HepG2 (cell line): ENCODE results near the gene RPL41. TPM values are rescaled to one million over a fixed set of nuclear protein-coding genes. Genes with fewer than 3 reads are reported as not detected.

Experiments
- AFF4 ChIP-seq: sonication (generic); formaldehyde crosslinking; IDR thresholded peaks from 2 replicates; pipeline ENCODE4 v1.4.0; 2020; ENCODE audit warnings: missing genetic modification reagents
- ATF2 ChIP-seq: sonication (generic); formaldehyde crosslinking; IDR thresholded peaks from 2 replicates; pipeline ENCODE4 v1.4.0; 2020; ENCODE audit warnings: missing genetic modification reagents
- HNF4G ChIP-seq, 2 experiments: sonication (generic) in 1 of 2; formaldehyde crosslinking in 1 of 2; IDR thresholded peaks; 2 replicates each; pipeline versions ENCODE4 v1.4.0 to v1.6.1; 2011 to 2020; ENCODE audit warnings: borderline replicate concordance in 2 of 2, low read depth in 2 of 2, mild to moderate bottlenecking in 2 of 2, low read length in 1 of 2, missing genetic modification reagents in 1 of 2, moderate library complexity in 1 of 2
- MAF1 ChIP-seq: sonication (generic); formaldehyde crosslinking; IDR thresholded peaks from 2 replicates; pipeline ENCODE4 v1.5.0; 2020; ENCODE audit warnings: missing genetic modification reagents, borderline replicate concordance
- MLXIP ChIP-seq: sonication (generic); formaldehyde crosslinking; IDR thresholded peaks from 2 replicates; pipeline ENCODE4 v1.9.0; 2021; ENCODE audit warnings: missing genetic modification reagents, borderline replicate concordance
- NR3C1 ChIP-seq: sonication (generic); formaldehyde crosslinking; IDR thresholded peaks from 2 replicates; pipeline ENCODE4 v1.4.0; 2020; ENCODE audit warnings: missing genetic modification reagents
- TEAD3 ChIP-seq: optimal IDR thresholded peaks from 2 replicates; pipeline ENCODE3; 2016; ENCODE audit warnings: borderline replicate concordance
- THAP11 ChIP-seq: IDR thresholded peaks from 2 replicates; pipeline ENCODE4 v1.6.1; 2016; ENCODE audit warnings: missing biosample characterization, missing genetic modification reagents
- YEATS2 ChIP-seq: sonication (generic); formaldehyde crosslinking; IDR thresholded peaks from 2 replicates; pipeline ENCODE4 v1.4.0; 2020; ENCODE audit warnings: missing genetic modification reagents, borderline replicate concordance
- ZBTB25 ChIP-seq: IDR thresholded peaks from 2 replicates; pipeline ENCODE4 v1.6.1; 2018; ENCODE audit warnings: missing genetic modification reagents
- ZNF17 ChIP-seq: sonication (generic); formaldehyde crosslinking; IDR thresholded peaks from 2 replicates; pipeline ENCODE4 v1.5.0; 2020; ENCODE audit warnings: mild to moderate bottlenecking, missing genetic modification reagents
- ZNF224 ChIP-seq: sonication (generic); formaldehyde crosslinking; IDR thresholded peaks from 2 replicates; pipeline ENCODE4 v1.5.0; 2020; ENCODE audit warnings: mild to moderate bottlenecking, missing genetic modification reagents
- ZNF350 ChIP-seq: sonication (generic); formaldehyde crosslinking; IDR thresholded peaks from 2 replicates; pipeline ENCODE4 v1.4.0; 2020; ENCODE audit warnings: mild to moderate bottlenecking, low read depth, missing genetic modification reagents, borderline replicate concordance
- ZNF543 ChIP-seq: sonication (generic); formaldehyde crosslinking; IDR thresholded peaks from 2 replicates; pipeline ENCODE4 v1.4.0; 2020; ENCODE audit warnings: mild to moderate bottlenecking, missing genetic modification reagents
- ZNF546 ChIP-seq: sonication (generic); formaldehyde crosslinking; conservative IDR thresholded peaks from 2 replicates; pipeline ENCODE4 v1.8.1; 2023; ENCODE audit warnings: mild to moderate bottlenecking, missing genetic modification reagents
- ZNF782 ChIP-seq: sonication (generic); formaldehyde crosslinking; IDR thresholded peaks from 2 replicates; pipeline ENCODE4 v1.4.0; 2020; ENCODE audit warnings: missing genetic modification reagents, mild to moderate bottlenecking, borderline replicate concordance
- ZNF784 ChIP-seq: sonication (generic); formaldehyde crosslinking; IDR thresholded peaks from 2 replicates; pipeline ENCODE4 v1.5.1; 2020; ENCODE audit warnings: missing genetic modification reagents, mild to moderate bottlenecking, borderline replicate concordance
- polyA plus RNA-seq, 8 experiments: library from polyadenylated mRNA; depleted of rRNA in 3 of 8; stranded (reverse) in 7 of 8; unstranded in 1 of 8; fragments of >200 nt; fragmentation: Illumina TruSeq in 4 of 8; extraction: Trizol in 4 of 8; gene quantifications; 2 replicates each; pipeline versions ENCODE4 v1.2.1 to v1.2.3, GENCODE V29; 2011 to 2016; ENCODE audit warnings: low read depth in 4 of 8, missing spikeins in 1 of 8, mixed read lengths in 1 of 8; ENCODE audit not compliant: insufficient read depth in 1 of 8
- total RNA-seq, 5 experiments: library from RNA; depleted of rRNA; stranded (reverse); fragments of >200 nt; fragmentation: Illumina TruSeq; extraction: Trizol; gene quantifications; 2 replicates each; pipeline ENCODE4 v1.2.3, GENCODE V29; 2016; ENCODE audit warnings: low read depth in 1 of 5

RPL41 gene
- total and polyA plus RNA-seq, 2 of the 13 experiments (the other 11 are each of a cell fraction or from before 2014, with no cell fraction given) = 4,012 to 7,670 TPM

GRCh38 chr12:56079723-56080555 lies 36.5 kb upstream of the RPL41 start, which contains the start of gene ERBB3 (continued):
- TF ChIP-seq AFF4 (peak; percentile 87), YEATS2 (CRISPR knock-in tag) (no peak), ZNF17 (CRISPR knock-in tag) (no peak), ZNF224 (CRISPR knock-in tag) (no peak), THAP11 (CRISPR knock-in tag) (peak; percentile 64), ZNF350 (CRISPR knock-in tag) (peak; percentile 57), ZNF546 (CRISPR knock-in tag) (no peak), MLXIP (CRISPR knock-in tag) (no peak), ZNF782 (CRISPR knock-in tag) (0 out of 2 replicates have a peak, but pooled peaks have one; percentile 56), TEAD3 (CRISPR knock-in tag) (peak; percentile 65), ATF2 (CRISPR knock-in tag) (no peak), NR3C1 (no peak), ZNF543 (no peak), MAF1 (CRISPR knock-in tag) (peak; percentile 77; the same call in 1 of the 2 replicates), HNF4G (IDR thresholded peaks at IDR 0.05; ENCODE audit: borderline replicate concordance, low read depth, low read length) (no peak), HNF4G (CRISPR knock-in tag; IDR thresholded peaks at IDR 0.05; ENCODE audit: borderline replicate concordance, low read depth) (no peak; the same call in 1 of the 2 replicates), ZBTB25 (CRISPR knock-in tag) (no peak), ZNF784 (CRISPR knock-in tag) (peak; percentile 10; the same call in 1 of the 2 replicates)
